ENCODE results near the gene MYH9. TPM values are rescaled to one million over a fixed set of nuclear protein-coding genes. Genes with fewer than 3 reads are reported as not detected.

The MYH9 gene
- total RNA-seq, 1 experiment from 2014 or later, result 758 TPM

- Histone ChIP-seq H2AFZ (no peak overlapping the region), H3K4me1 (replicated peaks; ENCODE audit: insufficient read depth) (peaks cover 24% of the 10 kb centered on the region), H3K79me2 (ENCODE audit: low read depth) (peaks cover 84% of the 10 kb centered on the region), H3K27ac (no peak overlapping the region), H3K4me3 (no peak overlapping the region), H3K4me2 (no peak overlapping the region), H3K9me2 (ENCODE audit: insufficient read depth) (no peaks in the 10 kb centered on the region), H3F3A (ENCODE audit: insufficient read depth, low read depth) (peaks cover 99% of the 10 kb centered on the region), H4K20me1 (ENCODE audit: insufficient read depth) (peaks cover 40% of the 10 kb centered on the region), H3K36me3 (ENCODE audit: low read depth) (peaks cover 79% of the 10 kb centered on the region), H3K27me3 (ENCODE audit: insufficient read depth, low read depth) (no peaks in the 10 kb centered on the region), H3K9me3 (ENCODE audit: insufficient read depth, low read depth) (no peaks in the 10 kb centered on the region)
- TF ChIP-seq CTCF (conservative IDR thresholded peaks at IDR 0.05) (no peak), EZH2 (IDR thresholded peaks at IDR 0.05; ENCODE audit: low read depth) (no peak)
- no TSS peak for BruUV-seq (replicated peaks)
- ChIA-PET POLR2A (ENCODE audit: unreplicated experiment) (interaction anchor here (0.6 kb wide), 1 partner anchor 63 kb away, joined by 5 read pairs; no protein-coding TSS in a partner anchor), CTCF (no interaction called here)
- intact Hi-C loops (cut with micrococcal nuclease; ENCODE audit: unreplicated experiment), result no loop called here
- peak in 1 of 2 experiments; percentile 32 for DNase-seq
Measured at GRCh38 chr22:36325154-36326031, 62.4 kb downstream of the MYH9 start.

- peaks cover 81% of the 10 kb centered on the region for H3K36me3 ChIP-seq (ENCODE audit: low read depth)
- no peak overlapping the region for H3K4me2 ChIP-seq
- H3K27ac ChIP-seq, result no peak overlapping the region
- TF ChIP-seq EZH2 (IDR thresholded peaks at IDR 0.05; ENCODE audit: low read depth), result no peak
- TF ChIP-seq CTCF (conservative IDR thresholded peaks at IDR 0.05), result no peak
- peaks cover 15% of the 10 kb centered on the region for H3K4me1 ChIP-seq (replicated peaks; ENCODE audit: insufficient read depth)
- no peaks in the 10 kb centered on the region for H3K9me3 ChIP-seq (ENCODE audit: insufficient read depth, low read depth)
- no peaks in the 10 kb centered on the region for H3K27me3 ChIP-seq (ENCODE audit: insufficient read depth, low read depth)
- BruUV-seq (replicated peaks), result no TSS peak
- no peak overlapping the region for H3K4me3 ChIP-seq
- intact Hi-C loops (cut with micrococcal nuclease; ENCODE audit: unreplicated experiment), result no loop called here
- no peak for DNase-seq
- ChIA-PET POLR2A (ENCODE audit: unreplicated experiment) (interaction anchor here (0.6 to 0.7 kb wide), 2 partner anchors 64 to 182 kb away, joined by 4 to 5 read pairs; partner anchors contain the start of gene FOXRED2), CTCF (interaction anchor here (0.5 kb wide), 1 partner anchor 145 kb away, joined by 3 read pairs; no protein-coding TSS in a partner anchor)
- H4K20me1 ChIP-seq (ENCODE audit: insufficient read depth), result peaks cover 42% of the 10 kb centered on the region
- H3F3A ChIP-seq (ENCODE audit: insufficient read depth, low read depth), result peaks cover 99% of the 10 kb centered on the region
- no peak overlapping the region for H2AFZ ChIP-seq
- no peaks in the 10 kb centered on the region for H3K9me2 ChIP-seq (ENCODE audit: insufficient read depth)
- H3K79me2 ChIP-seq (ENCODE audit: low read depth), result peaks cover 80% of the 10 kb centered on the region
Measured at GRCh38 chr22:36324414-36324813, 63.4 kb downstream of the MYH9 start.

- Histone ChIP-seq H3K79me2 (ENCODE audit: low read depth) (peaks cover 75% of the 10 kb centered on the region), H3K4me1 (replicated peaks; ENCODE audit: insufficient read depth) (peaks cover 9% of the 10 kb centered on the region), H4K20me1 (ENCODE audit: insufficient read depth) (peaks cover 44% of the 10 kb centered on the region), H3K27me3 (ENCODE audit: insufficient read depth, low read depth) (no peaks in the 10 kb centered on the region), H3K4me2 (no peak overlapping the region), H3K27ac (no peak overlapping the region), H3K36me3 (ENCODE audit: low read depth) (peaks cover 86% of the 10 kb centered on the region), H3F3A (ENCODE audit: insufficient read depth, low read depth) (peaks cover 99% of the 10 kb centered on the region), H2AFZ (no peak overlapping the region), H3K9me3 (ENCODE audit: insufficient read depth, low read depth) (no peaks in the 10 kb centered on the region), H3K4me3 (no peak overlapping the region), H3K9me2 (ENCODE audit: insufficient read depth) (no peaks in the 10 kb centered on the region)
- TF ChIP-seq EZH2 (IDR thresholded peaks at IDR 0.05; ENCODE audit: low read depth) (no peak), CTCF (conservative IDR thresholded peaks at IDR 0.05) (no peak)
- CTCF ChIA-PET, result no interaction called here
- no TSS peak for BruUV-seq (replicated peaks)
- no peak for DNase-seq
- POLR2A ChIA-PET (ENCODE audit: unreplicated experiment), result interaction anchor here (0.7 kb wide), 1 partner anchor 183 kb away, joined by 4 read pairs; the partner anchor contains the start of gene FOXRED2
- intact Hi-C loops (cut with micrococcal nuclease; ENCODE audit: unreplicated experiment), result no loop called here
Measured at GRCh38 chr22:36323855-36324331, 63.9 kb downstream of the MYH9 start.
